ENCODE results near the gene GABRR3.

The GABRR3 gene

GRCh38 chr3:97958396-97958795, 76.7 kb downstream of the GABRR3 start:
- no peak for DNase-seq (ENCODE audit: low read depth in 2 of 2, low spot score in 1 of 2)

DNA sequence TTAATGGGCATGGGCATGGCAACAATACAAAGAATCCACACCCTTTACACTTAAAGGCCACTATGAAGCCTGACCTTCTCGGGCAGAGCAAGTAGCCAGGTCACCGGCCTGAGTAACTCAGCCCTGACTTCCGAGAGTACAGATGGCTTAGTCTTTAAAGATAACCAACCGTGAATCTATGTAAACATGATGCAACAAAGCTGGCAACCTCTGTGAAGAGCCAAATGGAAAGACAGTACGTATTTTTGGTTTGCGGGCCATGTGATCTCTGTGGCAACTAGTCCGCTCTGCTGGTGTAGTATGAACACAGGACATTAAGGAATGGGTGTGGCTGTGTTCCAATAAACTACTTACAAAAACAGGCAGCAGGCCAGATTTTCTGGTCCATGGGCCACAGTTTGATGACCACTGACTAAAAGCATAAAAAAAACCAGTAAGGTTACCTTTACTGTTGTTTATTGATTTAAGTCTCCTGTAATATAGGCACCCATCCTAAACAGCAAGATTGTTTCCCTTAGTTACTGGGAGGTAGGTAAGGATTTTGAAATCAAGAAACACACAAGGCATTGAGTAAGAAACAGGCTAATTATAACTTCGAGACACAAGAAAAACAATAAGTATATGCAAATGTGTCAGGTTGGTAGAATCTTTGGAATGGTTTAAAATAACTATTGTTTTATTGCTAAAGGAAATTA, 77.4 kb downstream of the GABRR3 start:
- no peak for DNase-seq (ENCODE audit: low read depth in 2 of 2, low spot score in 1 of 2)

DNA sequence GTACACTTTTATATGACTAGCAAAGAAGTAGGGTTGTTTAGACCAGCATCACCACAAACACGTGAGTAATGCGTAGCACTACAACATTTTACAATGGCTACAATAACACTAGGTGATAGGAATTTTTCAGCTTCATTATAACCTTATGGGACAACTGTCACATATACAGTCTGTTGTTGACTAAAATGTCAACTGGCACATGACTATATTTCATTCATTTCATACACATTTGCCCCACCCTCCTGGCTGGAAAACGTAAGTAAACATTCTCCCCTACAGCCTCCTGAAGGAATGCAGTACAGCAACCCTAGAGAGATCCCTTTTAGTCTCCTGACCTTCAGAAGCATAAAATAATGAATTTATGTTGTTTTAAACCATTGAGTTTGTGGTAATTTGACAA, 79.1 kb downstream of the GABRR3 start:
- no peak for DNase-seq (ENCODE audit: low read depth in 2 of 2, low spot score in 1 of 2)

DNA sequence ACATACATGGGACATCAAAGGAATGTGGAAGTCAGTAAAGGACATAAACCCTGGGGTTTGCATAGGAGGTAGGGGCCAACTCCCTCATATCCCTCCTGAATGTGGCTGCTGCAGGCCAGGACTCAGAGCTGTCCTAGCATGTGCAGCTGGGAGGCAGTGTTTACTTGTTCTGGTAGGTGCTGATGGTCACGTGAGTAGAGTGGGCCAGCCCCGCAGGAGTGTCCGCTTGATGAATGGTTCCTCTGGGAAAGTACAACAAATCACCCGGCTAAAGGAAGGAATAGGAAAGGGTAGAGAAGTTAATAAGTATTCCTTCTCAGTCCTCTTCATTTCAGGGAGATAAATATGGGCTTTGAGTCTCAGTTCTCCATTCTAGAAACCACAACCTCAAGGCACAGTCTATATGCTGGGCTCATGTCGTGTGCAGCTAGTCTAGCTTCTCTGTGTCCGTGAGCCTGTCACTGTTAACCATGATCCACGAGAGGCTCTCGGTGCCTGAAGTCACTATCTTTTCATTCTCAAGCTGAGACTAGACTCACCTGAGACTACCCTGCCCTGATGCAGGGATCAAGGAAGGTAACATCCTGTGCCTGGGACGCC, 80.8 kb downstream of the GABRR3 start:
- no peak for DNase-seq (ENCODE audit: low read depth in 2 of 2, low spot score in 1 of 2)

GRCh38 chr3:97952872-97953271, 82.2 kb downstream of the GABRR3 start:
- DNase-seq (ENCODE audit: low read depth in 2 of 2, low spot score in 1 of 2), result no peak

DNA sequence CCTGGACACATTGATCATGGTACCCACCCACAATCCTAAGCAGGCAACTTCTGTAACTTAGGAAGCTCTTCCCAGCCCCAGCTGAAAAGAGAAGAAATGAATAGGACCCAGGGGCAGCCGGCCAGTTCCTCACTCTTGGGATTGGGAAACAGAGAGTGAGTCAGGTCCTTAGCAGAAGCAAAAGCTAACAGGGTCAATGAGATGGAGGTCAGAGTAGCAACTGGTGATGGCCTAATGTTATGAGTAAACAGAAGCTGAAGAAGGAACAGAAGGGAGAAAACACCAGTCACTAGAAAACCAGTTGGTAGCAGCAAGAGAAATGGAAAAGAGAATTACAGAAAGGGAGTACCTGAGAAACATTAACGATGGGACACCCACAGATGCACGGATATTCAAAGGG, 82.8 kb downstream of the GABRR3 start:
- no peak for DNase-seq (ENCODE audit: low read depth in 2 of 2, low spot score in 1 of 2)

GRCh38 chr3:97950360-97950759, 84.8 kb downstream of the GABRR3 start:
- DNase-seq (ENCODE audit: low read depth in 2 of 2, low spot score in 1 of 2), result no peak

- DNase-seq (ENCODE audit: low read depth in 2 of 2, low spot score in 1 of 2), result no peak
Measured at GRCh38 chr3:97949743-97950142, 85.4 kb downstream of the GABRR3 start.

DNA sequence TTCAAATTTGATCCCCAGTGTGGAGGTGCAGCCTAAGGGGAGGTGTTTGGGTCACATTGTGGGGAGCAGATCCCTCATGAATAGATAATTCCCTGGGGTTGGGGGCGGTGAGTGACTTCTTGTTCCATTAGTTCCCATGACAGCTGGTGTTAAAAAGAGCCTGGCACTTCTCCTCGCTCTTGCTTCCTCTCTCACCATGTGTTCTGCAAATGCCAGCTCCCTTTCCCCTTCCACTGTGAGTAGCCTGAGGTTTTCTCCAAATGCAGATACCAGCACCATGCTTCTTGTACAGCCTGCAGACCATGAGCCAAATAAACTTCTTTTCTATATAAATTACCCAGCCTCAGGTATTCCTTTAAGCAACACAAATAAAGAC, 86.0 kb downstream of the GABRR3 start:
- no peak for DNase-seq (ENCODE audit: low read depth in 2 of 2, low spot score in 1 of 2)

DNA sequence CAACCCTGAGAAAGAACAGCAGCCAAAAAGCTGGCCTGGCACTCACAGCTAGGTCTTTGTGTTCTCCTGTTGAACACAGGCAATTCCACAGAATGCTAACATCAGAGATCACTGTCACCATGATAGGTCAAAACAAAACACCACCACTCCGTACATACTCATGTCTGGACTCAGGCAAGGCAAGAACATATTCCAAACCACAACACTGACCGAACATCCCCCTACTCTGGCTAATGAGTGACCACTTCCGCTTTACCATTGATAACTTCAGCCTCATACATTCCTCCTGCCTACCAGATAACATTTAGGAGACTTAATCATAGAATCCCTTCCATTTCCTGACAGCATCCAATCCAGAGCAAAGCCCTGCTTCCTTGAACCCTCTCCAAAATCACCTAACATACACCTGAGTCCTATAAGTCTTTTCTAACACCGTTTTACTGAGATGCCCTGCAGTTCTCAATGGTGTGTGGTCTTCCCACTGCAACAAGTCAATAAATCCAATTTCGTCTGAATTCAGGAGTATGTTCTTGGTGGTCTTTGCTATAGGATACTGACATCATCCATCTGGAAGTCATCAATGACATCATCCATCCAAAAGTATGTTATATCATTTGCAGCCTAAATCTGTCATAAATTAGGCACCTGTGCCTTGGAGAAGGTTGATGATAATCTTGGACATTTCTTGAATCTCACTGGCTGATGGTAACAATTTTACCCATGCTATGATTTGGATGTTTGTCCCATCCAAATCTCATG, 86.6 kb downstream of the GABRR3 start:
- DNase-seq (ENCODE audit: low read depth in 2 of 2, low spot score in 1 of 2), result no peak

GRCh38 chr3:97942801-97943546, 92.1 kb downstream of the GABRR3 start:
- no peak for DNase-seq (ENCODE audit: low read depth in 2 of 2, low spot score in 1 of 2)

DNA sequence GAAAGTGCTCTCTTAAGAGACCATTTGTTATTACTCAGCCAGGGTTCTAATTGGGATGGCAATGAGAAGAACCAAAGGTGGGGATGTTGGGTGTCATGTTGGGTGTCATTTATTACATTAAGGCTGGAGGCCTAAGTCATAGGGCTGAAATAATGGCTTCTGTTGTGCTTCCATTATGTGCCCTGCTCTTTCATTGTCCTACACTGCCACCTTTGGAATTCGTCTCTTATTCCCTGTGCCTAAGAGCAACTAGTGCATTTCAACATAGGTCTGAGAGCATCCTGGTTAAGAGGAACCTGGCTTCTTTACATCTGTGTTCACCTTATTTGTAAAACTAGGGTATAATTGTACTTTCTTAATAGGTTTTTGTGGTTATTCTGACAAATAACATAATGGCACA, 95.1 kb downstream of the GABRR3 start:
- DNase-seq (ENCODE audit: low read depth in 2 of 2, low spot score in 1 of 2), result no peak

- DNase-seq (ENCODE audit: low read depth in 2 of 2, low spot score in 1 of 2), result no peak
Measured at GRCh38 chr3:97939401-97939800, 95.7 kb downstream of the GABRR3 start.

DNA sequence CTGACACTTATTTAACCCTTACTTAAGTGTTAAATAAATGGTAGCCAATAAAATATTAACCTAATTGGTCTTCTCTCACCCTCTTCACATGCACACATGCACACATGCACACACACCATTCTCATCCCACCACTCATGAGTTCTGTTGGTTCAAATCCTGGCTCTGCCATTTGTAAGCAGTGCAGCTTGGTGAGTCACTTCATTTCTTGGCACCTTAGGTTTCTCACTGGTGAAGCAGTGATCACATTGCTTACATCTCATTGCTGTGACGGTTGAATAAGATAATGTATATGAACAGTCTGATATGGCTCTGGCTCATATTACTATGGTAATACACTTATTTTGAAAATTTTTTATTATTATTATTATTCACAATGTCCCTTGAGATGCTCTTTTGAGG, 96.7 kb downstream of the GABRR3 start:
- DNase-seq (ENCODE audit: low read depth in 2 of 2, low spot score in 1 of 2), result no peak

- DNase-seq (ENCODE audit: low read depth in 2 of 2, low spot score in 1 of 2), result no peak
Measured at GRCh38 chr3:97937205-97937604, 97.9 kb downstream of the GABRR3 start.

GRCh38 chr3:97935842-97936241, 99.3 kb downstream of the GABRR3 start:
- DNase-seq (ENCODE audit: low read depth in 2 of 2, low spot score in 1 of 2), result no peak

Measured in stimulated activated CD8-positive, alpha-beta memory T cell treated with anti-CD3 and anti-CD28 coated beads, Interleukin-4, amount 100 ng/mL, for 4 hours (primary cell).